Embryonic facial prominence (tissue), 1 donor: Measurements from ENCODE around the gene YIF1A.

Experiments used
- DNase-seq: peaks from one replicate; pipeline ENCODE4 v3.0.0-alpha.2; 2016; ENCODE audit errors: extremely low spot score

Gene YIF1A

GRCh38 chr11:66288671-66289547, at the start of gene YIF1A:
Gene YIF1A (minus strand): TSS chr11:66289143. CDS start chr11:66288985, 158 bp downstream.
- DNase-seq, result peak; percentile 99

GRCh38 chr11:66337103-66337899, 48.4 kb upstream of the YIF1A start:
- no peak for DNase-seq

GRCh38 chr11:66336234-66337102, 47.5 kb upstream of the YIF1A start, which contains the start of gene RIN1:
Gene RIN1 (minus strand): TSS chr11:66336434. CDS start chr11:66336402, 32 bp downstream.
- no peak for DNase-seq

GRCh38 chr11:66335531-66336233, 46.7 kb upstream of the YIF1A start:
- no peak for DNase-seq

GRCh38 chr11:66334605-66335442, 45.9 kb upstream of the YIF1A start:
- DNase-seq, result no peak

GRCh38 chr11:66333896-66334604, 45.1 kb upstream of the YIF1A start:
- DNase-seq, result no peak

GRCh38 chr11:66333220-66333877, 44.4 kb upstream of the YIF1A start:
- DNase-seq, result no peak

- no peak for DNase-seq
Measured at GRCh38 chr11:66332371-66333219, 43.7 kb upstream of the YIF1A start.

- DNase-seq, result no peak
Measured at GRCh38 chr11:66331542-66332370, 42.8 kb upstream of the YIF1A start.

GRCh38 chr11:66330931-66331330, 42.0 kb upstream of the YIF1A start:
- no peak for DNase-seq

GRCh38 chr11:66329165-66329673, 40.3 kb upstream of the YIF1A start:
- no peak for DNase-seq

- DNase-seq, result no peak
Measured at GRCh38 chr11:66328302-66329144, 39.6 kb upstream of the YIF1A start.

- no peak for DNase-seq
Measured at GRCh38 chr11:66328031-66328301, 39.0 kb upstream of the YIF1A start.

GRCh38 chr11:66327171-66328030, 38.5 kb upstream of the YIF1A start:
- no peak for DNase-seq
